Neutrophil (primary cell): Measurements from ENCODE around the gene STAT6.

Experiments used
- H3K27ac ChIP-seq: fragments of 200-600 bp; sonication (generic); 2 replicates; pipeline ENCODE4 v1.5.1; 2016; ENCODE audit warnings: mild to moderate bottlenecking, moderate library complexity
- H3K27me3 ChIP-seq: fragments of 200-600 bp; sonication (generic); 2 replicates; pipeline ENCODE4 v1.6.0; 2016; ENCODE audit warnings: mild to moderate bottlenecking
- H3K36me3 ChIP-seq: fragments of 200-600 bp; sonication (generic); 2 replicates; pipeline ENCODE4 v1.5.1; 2017
- H3K4me1 ChIP-seq, 2 experiments: fragments of 200-600 bp in 1 of 2; sonication (generic) in 1 of 2; 1 replicate in 1 of 2; 2 replicates in 1 of 2; pipeline versions ENCODE4 v1.5.1 to v1.6.1; 2013 to 2016; ENCODE audit warnings: low read depth in 1 of 2, low read length in 1 of 2, mild to moderate bottlenecking in 1 of 2, moderate library complexity in 1 of 2; ENCODE audit not compliant: control insufficient read depth in 1 of 2, insufficient read depth in 1 of 2
- H3K4me3 ChIP-seq, 2 experiments: fragments of 200-600 bp in 1 of 2; sonication (generic) in 1 of 2; 1 replicate in 1 of 2; 2 replicates in 1 of 2; pipeline ENCODE4 v1.5.1; 2013 to 2016; ENCODE audit warnings: low read depth in 1 of 2, low read length in 1 of 2, mild to moderate bottlenecking in 1 of 2, moderate library complexity in 1 of 2
- H3K9me3 ChIP-seq: fragments of 200-600 bp; sonication (generic); 2 replicates; pipeline ENCODE4 v1.5.1; 2016
- TF ChIP-seq, protein P1 (sequence below): fragments of 200-600 bp; sonication (generic); IDR thresholded peaks from 2 replicates; pipeline ENCODE4 v1.5.1; 2016; ENCODE audit warnings: antibody characterized with exemption

STAT6 gene

DNA sequence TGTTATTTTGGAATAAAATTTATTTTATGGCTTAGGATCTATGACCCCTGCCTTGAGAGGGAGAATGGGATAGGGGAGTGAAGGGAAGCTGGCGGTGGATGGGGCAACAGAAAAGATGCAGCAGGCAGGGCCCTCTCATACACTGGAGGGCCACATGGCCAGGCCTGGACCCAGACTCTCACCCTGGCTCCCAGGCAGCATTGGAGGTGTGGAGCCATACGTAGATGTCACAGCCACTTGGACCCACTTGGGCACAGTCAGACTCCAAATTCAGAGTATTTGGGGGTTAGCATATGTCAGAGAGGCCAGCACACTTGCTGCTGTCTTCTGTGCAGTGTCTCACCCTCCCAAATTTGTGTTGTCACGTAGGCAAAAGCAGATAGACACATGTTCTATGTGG lies 15.7 kb downstream of the STAT6 start:
- peaks cover 0 to 7% of the 10 kb centered on the region in 2 experiments for H3K4me1 ChIP-seq
- H3K36me3 ChIP-seq: peaks cover 58% of the 10 kb centered on the region
- TF ChIP-seq, protein P1, sequence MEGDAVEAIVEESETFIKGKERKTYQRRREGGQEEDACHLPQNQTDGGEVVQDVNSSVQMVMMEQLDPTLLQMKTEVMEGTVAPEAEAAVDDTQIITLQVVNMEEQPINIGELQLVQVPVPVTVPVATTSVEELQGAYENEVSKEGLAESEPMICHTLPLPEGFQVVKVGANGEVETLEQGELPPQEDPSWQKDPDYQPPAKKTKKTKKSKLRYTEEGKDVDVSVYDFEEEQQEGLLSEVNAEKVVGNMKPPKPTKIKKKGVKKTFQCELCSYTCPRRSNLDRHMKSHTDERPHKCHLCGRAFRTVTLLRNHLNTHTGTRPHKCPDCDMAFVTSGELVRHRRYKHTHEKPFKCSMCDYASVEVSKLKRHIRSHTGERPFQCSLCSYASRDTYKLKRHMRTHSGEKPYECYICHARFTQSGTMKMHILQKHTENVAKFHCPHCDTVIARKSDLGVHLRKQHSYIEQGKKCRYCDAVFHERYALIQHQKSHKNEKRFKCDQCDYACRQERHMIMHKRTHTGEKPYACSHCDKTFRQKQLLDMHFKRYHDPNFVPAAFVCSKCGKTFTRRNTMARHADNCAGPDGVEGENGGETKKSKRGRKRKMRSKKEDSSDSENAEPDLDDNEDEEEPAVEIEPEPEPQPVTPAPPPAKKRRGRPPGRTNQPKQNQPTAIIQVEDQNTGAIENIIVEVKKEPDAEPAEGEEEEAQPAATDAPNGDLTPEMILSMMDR: no peak

DNA sequence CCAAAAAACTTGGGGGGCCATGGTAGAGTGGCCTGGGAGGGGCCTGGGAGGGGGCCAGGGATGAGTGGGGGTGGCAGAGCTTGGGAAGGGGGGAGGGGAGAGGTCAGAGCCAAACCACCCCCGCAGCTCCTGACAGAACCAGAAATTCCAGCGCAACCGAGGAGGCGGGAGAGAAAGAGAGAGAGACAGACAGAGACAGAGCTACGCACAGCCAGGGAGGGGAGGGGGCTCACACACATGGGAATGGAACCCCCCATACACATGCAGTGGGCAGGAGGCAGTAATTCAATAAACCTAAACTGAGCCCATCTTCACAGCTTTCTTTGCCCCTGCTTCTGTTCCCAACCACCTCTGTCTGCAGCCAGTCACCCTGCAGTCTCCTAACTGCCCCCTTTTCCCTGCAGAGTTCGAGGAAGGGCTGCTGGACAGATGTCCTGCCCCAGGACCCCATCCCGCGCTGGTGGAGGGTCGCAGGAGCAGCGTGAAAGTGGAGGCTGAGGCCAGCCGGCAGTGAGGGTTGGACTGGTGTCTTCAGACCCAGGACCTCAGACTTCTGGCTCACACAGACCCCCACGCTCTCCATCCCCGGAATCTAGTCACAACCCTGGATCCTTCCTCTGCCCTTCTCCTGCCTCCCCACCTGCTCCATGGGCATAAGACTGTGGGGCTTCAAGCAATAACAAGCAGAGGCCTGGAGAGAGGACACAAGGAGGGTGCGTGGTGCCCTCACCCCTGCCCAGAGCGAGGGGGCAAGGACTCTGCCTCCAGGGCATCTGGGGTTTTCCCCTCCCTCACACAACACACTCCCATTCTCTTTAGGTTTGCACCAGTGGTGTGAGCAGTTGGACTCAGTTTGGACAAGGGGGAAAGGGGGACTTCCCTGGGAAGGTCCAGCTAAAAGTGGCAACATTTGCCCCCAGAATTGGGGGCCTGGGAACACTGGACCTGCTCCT lies 16.7 kb downstream of the STAT6 start:
- peaks cover 49% of the 10 kb centered on the region for H3K36me3 ChIP-seq
- H3K27me3 ChIP-seq: peaks cover 17% of the 10 kb centered on the region
- TF ChIP-seq, protein P1: no peak
- H3K27ac ChIP-seq: peak overlapping the region; percentile 55
- peaks cover 8% of the 10 kb centered on the region for H3K9me3 ChIP-seq
- H3K4me3 ChIP-seq: no peak overlapping the region
- peaks cover 6 to 14% of the 10 kb centered on the region in 2 experiments for H3K4me1 ChIP-seq

More for the DNA sequence above, 15.7 kb downstream of the STAT6 start:
- H3K27ac ChIP-seq: peak overlapping the region; percentile 19
- no peak overlapping the region for H3K4me3 ChIP-seq
- H3K9me3 ChIP-seq: peaks cover 8% of the 10 kb centered on the region
- H3K27me3 ChIP-seq: peaks cover 7% of the 10 kb centered on the region

DNA sequence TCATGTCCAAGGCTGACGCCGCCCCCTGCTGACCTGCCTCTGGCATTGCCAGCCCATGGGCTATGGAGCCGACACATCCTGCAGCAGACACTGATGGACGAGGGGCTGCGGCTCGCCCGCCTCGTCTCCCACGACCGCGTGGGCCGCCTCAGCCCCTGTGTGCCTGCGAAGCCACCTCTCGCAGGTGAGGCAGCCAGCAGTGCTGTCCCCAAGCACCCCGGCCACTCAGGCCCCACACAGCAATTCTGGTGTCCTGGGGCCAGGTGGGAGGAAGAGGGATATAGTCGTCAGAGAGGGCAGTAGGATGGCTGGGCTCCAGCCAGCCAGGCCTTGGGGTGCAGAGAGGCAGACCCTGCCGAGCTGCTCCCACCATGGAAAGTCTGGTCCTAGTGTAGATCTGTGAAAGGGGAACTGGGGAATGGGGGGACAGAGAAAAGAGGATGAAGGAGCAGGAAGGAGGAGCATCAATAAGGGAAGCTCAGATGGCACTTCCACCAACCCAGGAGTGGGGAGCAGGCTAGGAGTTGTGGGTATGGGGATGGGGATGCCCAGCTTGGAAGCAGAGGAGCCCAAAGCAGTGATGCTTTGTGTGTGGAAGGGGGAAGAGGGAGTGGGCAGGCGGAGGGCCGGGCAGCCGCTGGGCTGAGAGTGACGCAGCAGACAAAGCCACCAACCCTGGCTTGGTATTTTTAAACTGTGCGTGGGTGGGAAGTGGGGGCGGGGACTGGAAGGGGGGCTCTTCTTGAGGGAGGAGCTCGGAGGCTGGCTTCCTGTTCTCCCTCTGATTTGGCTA lies 17.6 kb downstream of the STAT6 start:
- peaks cover 12 to 22% of the 10 kb centered on the region in 2 experiments for H3K4me1 ChIP-seq
- H3K4me3 ChIP-seq: no peak overlapping the region
- H3K36me3 ChIP-seq: peaks cover 40% of the 10 kb centered on the region
- H3K9me3 ChIP-seq: peaks cover 5% of the 10 kb centered on the region
- H3K27ac ChIP-seq: peak overlapping the region; percentile 55
- TF ChIP-seq, protein P1: peak; percentile 54
- H3K27me3 ChIP-seq: peaks cover 24% of the 10 kb centered on the region

DNA sequence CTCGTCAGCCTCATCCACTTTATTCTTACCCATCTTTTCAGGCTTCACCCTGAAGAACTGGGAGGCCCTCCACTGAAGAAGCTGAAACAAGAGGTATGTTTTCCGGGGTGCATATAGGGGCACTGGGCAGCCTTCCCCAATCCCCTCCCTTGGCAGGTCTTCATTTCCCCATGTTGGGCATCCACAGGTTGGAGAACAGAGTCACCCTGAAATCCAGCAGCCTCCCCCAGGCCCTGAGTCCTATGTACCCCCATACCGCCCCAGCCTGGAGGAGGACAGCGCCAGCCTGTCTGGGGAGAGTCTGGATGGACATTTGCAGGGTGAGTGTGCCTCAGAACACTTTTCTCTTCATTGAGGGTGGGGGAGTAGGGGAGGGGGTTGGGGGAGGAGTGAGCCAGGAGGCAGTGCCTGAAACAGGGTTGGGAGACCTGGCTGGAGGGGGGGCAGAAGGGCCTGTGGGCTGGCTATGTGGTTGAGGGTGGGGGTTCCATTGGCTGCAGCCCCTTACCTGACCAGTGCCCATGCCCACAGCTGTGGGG lies 18.2 kb downstream of the STAT6 start:
- Histone ChIP-seq H3K36me3 (peaks cover 33% of the 10 kb centered on the region), H3K27me3 (peaks cover 31% of the 10 kb centered on the region), H3K27ac (no peak overlapping the region), H3K9me3 (peaks cover under 1% of the 10 kb centered on the region), H3K4me3 (no peak overlapping the region), H3K4me1 (peaks cover 18 to 27% of the 10 kb centered on the region in 2 experiments)
- TF ChIP-seq, protein P1: no peak

DNA sequence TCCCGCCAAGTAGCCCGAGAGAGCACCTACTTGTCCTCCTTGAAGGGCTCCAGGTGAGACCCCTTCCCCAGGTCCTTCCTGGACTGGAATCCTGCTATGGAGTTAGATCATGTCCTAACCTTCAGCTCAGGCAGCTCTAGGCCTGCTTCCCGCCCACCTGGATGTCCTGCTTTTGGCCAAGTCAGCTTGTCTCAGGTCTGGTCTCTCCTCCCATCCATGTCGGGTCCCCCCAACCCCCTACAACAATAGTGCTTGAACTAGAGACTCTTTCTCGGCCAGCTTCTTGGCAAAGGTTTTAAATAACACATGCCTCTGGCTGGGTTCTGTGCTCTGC lies 18.7 kb downstream of the STAT6 start:
- TF ChIP-seq, protein P1: no peak
- Histone ChIP-seq H3K4me3 (no peak overlapping the region), H3K36me3 (peaks cover 29% of the 10 kb centered on the region), H3K27me3 (peaks cover 36% of the 10 kb centered on the region), H3K4me1 (peaks cover 22 to 32% of the 10 kb centered on the region in 2 experiments), H3K9me3 (no peaks in the 10 kb centered on the region), H3K27ac (peak overlapping the region; percentile 31)
